Hepatic stellate cell (primary cell): Measurements from ENCODE around the gene NKTR.
"Not testable (repeated sequence)": the region's sequence is repeated elsewhere in the genome, so short reads cannot be mapped to it uniquely, and the experiment has no call there.

ENCODE experiments used
- DNase-seq: peaks from one replicate; pipeline ENCODE4 v3.0.0; 2011; ENCODE audit warnings: low spot score

The NKTR gene

GRCh38 chr3:42600111-42600957 is at the start of gene NKTR:
Gene NKTR, plus strand, starts transcription at chr3:42600686. Its CDS starts 321 bp downstream, at chr3:42601007.
- DNase-seq = peak; percentile 85

GRCh38 chr3:42552830-42553229 is 47.7 kb upstream of the NKTR start:
- DNase-seq = no peak

- DNase-seq = no peak
Measured at GRCh38 chr3:42556089-42556632, 44.3 kb upstream of the NKTR start.

- not testable (repeated sequence) for DNase-seq
Measured at GRCh38 chr3:42556817-42557216, 43.7 kb upstream of the NKTR start.

GRCh38 chr3:42557854-42558253 is 42.6 kb upstream of the NKTR start:
- DNase-seq = no peak

- no peak for DNase-seq
Measured at GRCh38 chr3:42562047-42562907, 38.2 kb upstream of the NKTR start.

GRCh38 chr3:42569593-42570142 is 30.8 kb upstream of the NKTR start:
- DNase-seq = no peak

GRCh38 chr3:42572278-42572677 is 28.2 kb upstream of the NKTR start:
- peak; percentile 34 for DNase-seq

- no peak for DNase-seq
Measured at GRCh38 chr3:42575137-42575741, 25.2 kb upstream of the NKTR start.

GRCh38 chr3:42578054-42578453 is 22.4 kb upstream of the NKTR start:
- DNase-seq = no peak

GRCh38 chr3:42579346-42579745 is 21.1 kb upstream of the NKTR start:
- DNase-seq = not testable (repeated sequence)

GRCh38 chr3:42581400-42581708 is 19.1 kb upstream of the NKTR start:
- no peak for DNase-seq

- DNase-seq = peak; percentile 99
Measured at GRCh38 chr3:42581709-42582473, 18.6 kb upstream of the NKTR start, which contains the start of gene SEC22C. Gene SEC22C, minus strand, starts transcription at chr3:42581967. Its CDS starts 12,921 bp downstream, at chr3:42569046.

- DNase-seq = no peak
Measured at GRCh38 chr3:42582474-42583070, 17.9 kb upstream of the NKTR start.

- no peak for DNase-seq
Measured at GRCh38 chr3:42588625-42589024, 11.9 kb upstream of the NKTR start.

GRCh38 chr3:42589382-42590109 is 10.9 kb upstream of the NKTR start:
- DNase-seq = no peak

- no peak for DNase-seq
Measured at GRCh38 chr3:42590989-42591756, 9.3 kb upstream of the NKTR start.

GRCh38 chr3:42591811-42592210 is 8.7 kb upstream of the NKTR start:
- no peak for DNase-seq

- DNase-seq = no peak
Measured at GRCh38 chr3:42593635-42594034, 6.9 kb upstream of the NKTR start.
